ENCODE measurements around the gene SLC13A3.
A peak's percentile ranks its signal among the peaks of the same experiment; 100 is the strongest.

SLC13A3 gene

GRCh38 chr20:46651091-46651962 lies at the start of gene SLC13A3:
SLC13A3 (minus strand) TSS chr20:46651459; CDS start chr20:46651421, 38 bp downstream.
- H3K4me3 ChIP-seq (ENCODE audit: control insufficient read depth, low read depth, low read length), result no peak within 1 kb of the TSS
- TF ChIP-seq CTCF (IDR thresholded peaks at IDR 0.05; ENCODE audit: control insufficient read depth, insufficient read depth, low read depth, low read length, missing control alignments), result no peak
- DNase-seq (ENCODE audit: low read depth), result no peak

GRCh38 chr20:46701057-46701456 lies 49.8 kb upstream of the SLC13A3 start:
- H3K4me3 ChIP-seq (ENCODE audit: control insufficient read depth, low read depth, low read length), result no peak overlapping the region
- TF ChIP-seq CTCF (IDR thresholded peaks at IDR 0.05; ENCODE audit: control insufficient read depth, insufficient read depth, low read depth, low read length, missing control alignments), result no peak
- DNase-seq (ENCODE audit: low read depth), result no peak

GRCh38 chr20:46700481-46700880 lies 49.2 kb upstream of the SLC13A3 start:
- no peak for DNase-seq (ENCODE audit: low read depth)
- TF ChIP-seq CTCF (IDR thresholded peaks at IDR 0.05; ENCODE audit: control insufficient read depth, insufficient read depth, low read depth, low read length, missing control alignments), result no peak

GRCh38 chr20:46699651-46700359 lies 48.5 kb upstream of the SLC13A3 start:
- TF ChIP-seq CTCF (IDR thresholded peaks at IDR 0.05; ENCODE audit: control insufficient read depth, insufficient read depth, low read depth, low read length, missing control alignments), result peak; percentile 75
- DNase-seq (ENCODE audit: low read depth), result no peak
- no peak overlapping the region for H3K4me3 ChIP-seq (ENCODE audit: control insufficient read depth, low read depth, low read length)

More at GRCh38 chr20:46700481-46700880, 49.2 kb upstream of the SLC13A3 start:
- no peak overlapping the region for H3K4me3 ChIP-seq (ENCODE audit: control insufficient read depth, low read depth, low read length)

- TF ChIP-seq CTCF (IDR thresholded peaks at IDR 0.05; ENCODE audit: control insufficient read depth, insufficient read depth, low read depth, low read length, missing control alignments), result no peak
- no peak overlapping the region for H3K4me3 ChIP-seq (ENCODE audit: control insufficient read depth, low read depth, low read length)
- no peak for DNase-seq (ENCODE audit: low read depth)
Measured at GRCh38 chr20:46698788-46699187, 47.5 kb upstream of the SLC13A3 start.

- DNase-seq (ENCODE audit: low read depth), result no peak
- no peak for TF ChIP-seq CTCF (IDR thresholded peaks at IDR 0.05; ENCODE audit: control insufficient read depth, insufficient read depth, low read depth, low read length, missing control alignments)
- H3K4me3 ChIP-seq (ENCODE audit: control insufficient read depth, low read depth, low read length), result no peak overlapping the region
Measured at GRCh38 chr20:46696791-46697279, 45.6 kb upstream of the SLC13A3 start.

All from AG09309 (cell line).